ENCODE results near the gene SLC4A1. TPM values are rescaled to one million over a fixed set of nuclear protein-coding genes. Genes with fewer than 3 reads are reported as not detected.

The SLC4A1 gene
- total and polyA plus RNA-seq, 3 donors from 2014 or later, result 0.12 to 0.71 (median 0.37) TPM

GRCh38 chr17:44255915-44256314, 12.0 kb downstream of the SLC4A1 start:
- no peaks in the 10 kb centered on the region for H3K27me3 ChIP-seq
- H3K27ac ChIP-seq, result no peak overlapping the region
- H3K4me3 ChIP-seq, result no peak overlapping the region
- H3K4me1 ChIP-seq, result no peaks in the 10 kb centered on the region
- H3K36me3 ChIP-seq (ENCODE audit: low read depth, missing control alignments), result no peaks in the 10 kb centered on the region
- 89% methylated on average over 2 of the region's 2 CpGs for WGBS, 2 donors
- DNase-seq, result no peak
- no peaks in the 10 kb centered on the region for H3K9me3 ChIP-seq
- intact Hi-C loops (cut with DNase I; ENCODE audit: low total_unique reads), result no loop called here
- no peak for TF ChIP-seq CTCF (IDR thresholded peaks at IDR 0.05)

GRCh38 chr17:44254361-44255095, 13.4 kb downstream of the SLC4A1 start:
- intact Hi-C loops (cut with DNase I; ENCODE audit: low total_unique reads), result no loop called here

GRCh38 chr17:44253006-44253405, 14.9 kb downstream of the SLC4A1 start:
- Histone ChIP-seq H3K9me3 (no peaks in the 10 kb centered on the region), H3K4me1 (peaks cover 4% of the 10 kb centered on the region), H3K27me3 (no peaks in the 10 kb centered on the region), H3K36me3 (ENCODE audit: low read depth, missing control alignments) (no peaks in the 10 kb centered on the region), H3K4me3 (no peak overlapping the region), H3K27ac (no peak overlapping the region)
- no peak for DNase-seq
- intact Hi-C loops (cut with DNase I; ENCODE audit: low total_unique reads), result no loop called here
- TF ChIP-seq POLR2A (IDR thresholded peaks at IDR 0.05) (no peak), CTCF (IDR thresholded peaks at IDR 0.05) (no peak)
- WGBS, 2 donors, result 92 to 97% methylated on average over 13 to 14 of the region's 14 CpGs

More at GRCh38 chr17:44254361-44255095, 13.4 kb downstream of the SLC4A1 start:
- TF ChIP-seq POLR2A (IDR thresholded peaks at IDR 0.05), result no peak
- TF ChIP-seq CTCF (IDR thresholded peaks at IDR 0.05), result no peak
- Histone ChIP-seq H3K27ac (no peak overlapping the region), H3K27me3 (no peaks in the 10 kb centered on the region), H3K4me3 (no peak overlapping the region), H3K4me1 (no peaks in the 10 kb centered on the region), H3K9me3 (no peaks in the 10 kb centered on the region), H3K36me3 (ENCODE audit: low read depth, missing control alignments) (no peaks in the 10 kb centered on the region)
- no peak for DNase-seq
- 77% methylated on average over 10 of the region's 10 CpGs for WGBS, 2 donors

GRCh38 chr17:44251062-44251461, 16.9 kb downstream of the SLC4A1 start:
- H3K4me3 ChIP-seq, result no peak overlapping the region
- H3K9me3 ChIP-seq, result no peaks in the 10 kb centered on the region
- no peaks in the 10 kb centered on the region for H3K36me3 ChIP-seq (ENCODE audit: low read depth, missing control alignments)
- intact Hi-C loops (cut with DNase I; ENCODE audit: low total_unique reads), result no loop called here
- peaks cover 23% of the 10 kb centered on the region for H3K4me1 ChIP-seq
- no peak for TF ChIP-seq POLR2A (IDR thresholded peaks at IDR 0.05)
- TF ChIP-seq CTCF (IDR thresholded peaks at IDR 0.05), result no peak
- H3K27me3 ChIP-seq, result no peaks in the 10 kb centered on the region
- 94 to 96% methylated on average over 13 to 17 of the region's 17 CpGs for WGBS, 2 donors
- H3K27ac ChIP-seq, result no peak overlapping the region
- DNase-seq, result no peak

Measured in testis (tissue), 3 donors.